Measurements from ENCODE around the gene ART4. TPM values are rescaled to one million over a fixed set of nuclear protein-coding genes. Genes with fewer than 3 reads are reported as not detected.
A peak's percentile ranks its signal among the peaks of the same experiment; 100 is the strongest.

Gene ART4
- total and polyA plus RNA-seq, 4 donors = 5.6 to 50.8 (median 11.1) TPM

GRCh38 chr12:14814014-14814413 lies 29.3 kb downstream of the ART4 start, which contains the start of gene SMCO3:
Gene SMCO3 (minus strand): TSS chr12:14814182. CDS start chr12:14806680, 7,502 bp downstream.
- Histone ChIP-seq H3K27me3 (ENCODE audit: control insufficient read depth in 1 of 2, insufficient read depth in 2 of 2, low read length in 1 of 2) (no peaks in the 10 kb centered on the region), H3K4me1 (ENCODE audit: control insufficient read depth in 1 of 2, insufficient read depth in 2 of 2, low read length in 2 of 2) (no peaks in the 10 kb centered on the region), H3K9me3 (ENCODE audit: control insufficient read depth, low read length) (no peaks in the 10 kb centered on the region), H3K4me3 (ENCODE audit: low read length in 2 of 2) (no peak within 1 kb of the TSS), H3K27ac (ENCODE audit: low read depth in 1 of 2, low read length in 2 of 2) (no peak within 1 kb of the TSS), H3K36me3 (ENCODE audit: control insufficient read depth in 1 of 2, insufficient read depth in 2 of 2, low read length in 1 of 2) (no peaks in the 10 kb centered on the region)
- no peak for ATAC-seq (ENCODE audit: low FRiP score)
- 68 to 76% methylated on average over 3 of the region's 3 CpGs for WGBS, 2 donors
- no peak for DNase-seq
- intact Hi-C loops (cut with DNase I) = no loop called here

DNA sequence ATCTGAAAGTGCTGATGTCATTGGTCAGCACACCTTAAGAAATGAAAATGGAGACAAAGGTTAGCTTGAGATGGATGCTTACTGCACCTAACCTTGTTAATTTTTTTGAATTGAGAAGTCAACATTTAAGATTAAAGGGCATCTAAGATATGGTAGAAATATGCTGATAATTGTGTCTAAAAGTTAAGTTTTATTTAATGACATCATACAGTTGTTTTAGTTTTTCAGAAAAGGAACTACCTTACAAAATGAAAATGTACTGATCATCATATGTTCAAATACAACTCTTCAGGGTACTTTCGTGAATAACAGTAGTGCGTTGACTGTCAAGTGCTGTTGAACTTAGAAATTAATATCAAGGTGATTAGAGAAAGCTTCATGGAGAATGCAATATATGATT lies 31.8 kb downstream of the ART4 start:
- intact Hi-C loops (cut with DNase I) = no loop called here
- DNase-seq (no peak), ATAC-seq (ENCODE audit: low FRiP score) (no peak)
- 95 to 96% methylated on average over 2 of the region's 2 CpGs for WGBS, 2 donors
- H3K4me1 ChIP-seq (ENCODE audit: control insufficient read depth in 1 of 2, insufficient read depth in 2 of 2, low read length in 2 of 2) = no peaks in the 10 kb centered on the region
- H3K27ac ChIP-seq (ENCODE audit: low read depth in 1 of 2, low read length in 2 of 2) = no peak overlapping the region
- no peaks in the 10 kb centered on the region for H3K9me3 ChIP-seq (ENCODE audit: control insufficient read depth, low read length)
- H3K4me3 ChIP-seq (ENCODE audit: low read length in 2 of 2) = no peak overlapping the region
- H3K36me3 ChIP-seq (ENCODE audit: control insufficient read depth in 1 of 2, insufficient read depth in 2 of 2, low read length in 1 of 2) = no peaks in the 10 kb centered on the region
- no peaks in the 10 kb centered on the region for H3K27me3 ChIP-seq (ENCODE audit: control insufficient read depth in 1 of 2, insufficient read depth in 2 of 2, low read length in 1 of 2)

- no peaks in the 10 kb centered on the region for H3K27me3 ChIP-seq (ENCODE audit: control insufficient read depth in 1 of 2, insufficient read depth in 2 of 2, low read length in 1 of 2)
- H3K4me3 ChIP-seq (ENCODE audit: low read length in 2 of 2) = no peak overlapping the region
- no peak overlapping the region for H3K27ac ChIP-seq (ENCODE audit: low read depth in 1 of 2, low read length in 2 of 2)
- WGBS, 2 donors = 91 to 94% methylated on average over 1 of the region's 1 CpG
- intact Hi-C loops (cut with DNase I) = no loop called here
- no peak for ATAC-seq (ENCODE audit: low FRiP score)
- H3K4me1 ChIP-seq (ENCODE audit: control insufficient read depth in 1 of 2, insufficient read depth in 2 of 2, low read length in 2 of 2) = no peaks in the 10 kb centered on the region
- no peak for DNase-seq
- peaks cover 0 to 1% of the 10 kb centered on the region in 2 donors for H3K36me3 ChIP-seq (ENCODE audit: control insufficient read depth in 1 of 2, insufficient read depth in 2 of 2, low read length in 1 of 2)
- H3K9me3 ChIP-seq (ENCODE audit: control insufficient read depth, low read length) = no peaks in the 10 kb centered on the region
These were observed 32.3 kb downstream of the ART4 start for GRCh38 chr12:14810953-14811483.

- ATAC-seq (ENCODE audit: low FRiP score) (no peak), DNase-seq (no peak)
- 81 to 87% methylated on average over 5 of the region's 5 CpGs for WGBS, 2 donors
- no peak overlapping the region for H3K27ac ChIP-seq (ENCODE audit: low read depth in 1 of 2, low read length in 2 of 2)
- intact Hi-C loops (cut with DNase I) = no loop called here
- no peaks in the 10 kb centered on the region for H3K9me3 ChIP-seq (ENCODE audit: control insufficient read depth, low read length)
- no peaks in the 10 kb centered on the region for H3K4me1 ChIP-seq (ENCODE audit: control insufficient read depth in 1 of 2, insufficient read depth in 2 of 2, low read length in 2 of 2)
- no peak overlapping the region for H3K4me3 ChIP-seq (ENCODE audit: low read length in 2 of 2)
- peaks cover 0 to 3% of the 10 kb centered on the region in 2 donors for H3K36me3 ChIP-seq (ENCODE audit: control insufficient read depth in 1 of 2, insufficient read depth in 2 of 2, low read length in 1 of 2)
- H3K27me3 ChIP-seq (ENCODE audit: control insufficient read depth in 1 of 2, insufficient read depth in 2 of 2, low read length in 1 of 2) = no peaks in the 10 kb centered on the region
These were observed 33.0 kb downstream of the ART4 start for GRCh38 chr12:14810167-14810952.

DNA sequence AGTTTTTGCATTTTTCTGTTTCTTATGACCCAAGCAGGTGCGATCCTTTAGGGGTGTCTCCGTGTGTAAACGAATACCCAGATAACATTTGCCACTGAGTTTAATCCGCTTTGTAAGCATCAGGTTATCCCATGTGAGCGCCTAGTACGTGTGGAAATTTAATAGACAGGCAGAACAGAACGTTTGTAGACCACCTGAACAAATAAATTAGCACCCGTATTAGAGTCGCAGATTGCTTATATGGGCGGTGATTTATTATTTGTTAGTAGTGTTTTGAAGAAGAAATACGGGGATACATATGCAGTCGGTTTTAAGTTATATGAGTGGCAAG lies 39.5 kb downstream of the ART4 start:
- DNase-seq = no peak
- peaks cover 2 to 3% of the 10 kb centered on the region in 2 donors for H3K36me3 ChIP-seq (ENCODE audit: control insufficient read depth in 1 of 2, insufficient read depth in 2 of 2, low read length in 1 of 2)

GRCh38 chr12:14803011-14803829 lies 40.1 kb downstream of the ART4 start, which contains the start of the genes C12orf60 and WBP11:
Gene C12orf60 (plus strand): TSS chr12:14803670. CDS start chr12:14822936, 19,266 bp downstream.
Gene WBP11 (minus strand): TSS chr12:14803478. CDS start chr12:14801383, 2,095 bp downstream.
- DNase-seq (peak; percentile 94 to 96), ATAC-seq (ENCODE audit: low FRiP score) (peak; percentile 99)
- Histone ChIP-seq H3K4me1 (ENCODE audit: control insufficient read depth in 1 of 2, insufficient read depth in 2 of 2, low read length in 2 of 2) (no peaks in the 10 kb centered on the region), H3K27ac (ENCODE audit: low read depth in 1 of 2, low read length in 2 of 2) (peak within 1 kb of the TSS in 1 of 2 donors; percentile 76), H3K4me3 (ENCODE audit: low read length in 2 of 2) (peak within 1 kb of the TSS; percentile 90 to 96), H3K27me3 (ENCODE audit: control insufficient read depth in 1 of 2, insufficient read depth in 2 of 2, low read length in 1 of 2) (no peaks in the 10 kb centered on the region), H3K36me3 (ENCODE audit: control insufficient read depth in 1 of 2, insufficient read depth in 2 of 2, low read length in 1 of 2) (peaks cover 2 to 3% of the 10 kb centered on the region in 2 donors), H3K9me3 (ENCODE audit: control insufficient read depth, low read length) (no peaks in the 10 kb centered on the region)
- 0% methylated on average over 50 of the region's 50 CpGs for WGBS, 2 donors
- intact Hi-C loops (cut with DNase I) = loop anchor here in 1 of 2 donors (2.0 kb wide), 1 partner anchor 28 kb away; a partner anchor contains a TSS

More for the DNA sequence above, 39.5 kb downstream of the ART4 start:
- 0% methylated on average over 12 of the region's 12 CpGs for WGBS, 2 donors
- ATAC-seq (ENCODE audit: low FRiP score) = peak; percentile 59
- H3K9me3 ChIP-seq (ENCODE audit: control insufficient read depth, low read length) = no peaks in the 10 kb centered on the region
- peak overlapping the region; percentile 90 to 96 for H3K4me3 ChIP-seq (ENCODE audit: low read length in 2 of 2)
- H3K27ac ChIP-seq (ENCODE audit: low read depth in 1 of 2, low read length in 2 of 2) = peak overlapping the region in 1 of 2 donors; percentile 47
- no peaks in the 10 kb centered on the region for H3K4me1 ChIP-seq (ENCODE audit: control insufficient read depth in 1 of 2, insufficient read depth in 2 of 2, low read length in 2 of 2)
- H3K27me3 ChIP-seq (ENCODE audit: control insufficient read depth in 1 of 2, insufficient read depth in 2 of 2, low read length in 1 of 2) = no peaks in the 10 kb centered on the region
- intact Hi-C loops (cut with DNase I) = loop anchor here in 1 of 2 donors (2.0 kb wide), 1 partner anchor 29 kb away; a partner anchor contains a TSS

GRCh38 chr12:14802721-14803010 lies 40.7 kb downstream of the ART4 start:
- DNase-seq = no peak
- no peak for ATAC-seq (ENCODE audit: low FRiP score)
- no peaks in the 10 kb centered on the region for H3K4me1 ChIP-seq (ENCODE audit: control insufficient read depth in 1 of 2, insufficient read depth in 2 of 2, low read length in 2 of 2)
- WGBS, 2 donors = 0 to 1% methylated on average over 7 of the region's 7 CpGs
- H3K27me3 ChIP-seq (ENCODE audit: control insufficient read depth in 1 of 2, insufficient read depth in 2 of 2, low read length in 1 of 2) = no peaks in the 10 kb centered on the region
- H3K4me3 ChIP-seq (ENCODE audit: low read length in 2 of 2) = peak overlapping the region; percentile 62 to 70
- peak overlapping the region in 1 of 2 donors; percentile 76 for H3K27ac ChIP-seq (ENCODE audit: low read depth in 1 of 2, low read length in 2 of 2)
- peaks cover 2 to 3% of the 10 kb centered on the region in 2 donors for H3K36me3 ChIP-seq (ENCODE audit: control insufficient read depth in 1 of 2, insufficient read depth in 2 of 2, low read length in 1 of 2)
- no peaks in the 10 kb centered on the region for H3K9me3 ChIP-seq (ENCODE audit: control insufficient read depth, low read length)
- intact Hi-C loops (cut with DNase I) = loop anchor here in 1 of 2 donors (2.0 kb wide), 1 partner anchor 28 kb away; a partner anchor contains a TSS

- H3K27ac ChIP-seq (ENCODE audit: low read depth in 1 of 2, low read length in 2 of 2) = no peak overlapping the region
- peaks cover 2 to 3% of the 10 kb centered on the region in 2 donors for H3K36me3 ChIP-seq (ENCODE audit: control insufficient read depth in 1 of 2, insufficient read depth in 2 of 2, low read length in 1 of 2)
- intact Hi-C loops (cut with DNase I) = loop anchor here in 1 of 2 donors (2.0 kb wide), 1 partner anchor 27 kb away; a partner anchor contains a TSS
- H3K4me1 ChIP-seq (ENCODE audit: control insufficient read depth in 1 of 2, insufficient read depth in 2 of 2, low read length in 2 of 2) = no peaks in the 10 kb centered on the region
- no peak for ATAC-seq (ENCODE audit: low FRiP score)
- H3K27me3 ChIP-seq (ENCODE audit: control insufficient read depth in 1 of 2, insufficient read depth in 2 of 2, low read length in 1 of 2) = no peaks in the 10 kb centered on the region
- no peaks in the 10 kb centered on the region for H3K9me3 ChIP-seq (ENCODE audit: control insufficient read depth, low read length)
- 58 to 63% methylated on average over 4 of the region's 4 CpGs for WGBS, 2 donors
- no peak for DNase-seq
- peak overlapping the region; percentile 62 to 70 for H3K4me3 ChIP-seq (ENCODE audit: low read length in 2 of 2)
These were observed 41.1 kb downstream of the ART4 start for GRCh38 chr12:14802247-14802646.

Measured in aorta (tissue), 5 donors.